Adrenal gland (tissue), 5 donors: ENCODE measurements around the gene ANO10.

Experiments used
- CTCF ChIP-seq, 6 experiments: fragments of 450-650 bp in 4 of 6; fragments of 200-600 bp in 2 of 6; sonication (generic) in 1 of 6; IDR thresholded peaks; 1 replicate in 5 of 6; 2 replicates in 1 of 6; pipeline versions ENCODE4 v1.5.1 to v1.8.0; 2016 to 2021; ENCODE audit warnings: antibody characterized with exemption in 6 of 6, mild to moderate bottlenecking in 2 of 6, moderate library complexity in 1 of 6
- POLR2A ChIP-seq, 2 donors: fragments of 450-650 bp; IDR thresholded peaks; one replicate each; pipeline ENCODE4 v1.6.1; 2017; ENCODE audit warnings: antibody characterized with exemption in 2 of 2, mild to moderate bottlenecking in 2 of 2, moderate library complexity in 1 of 2
- donor health status: DM: no; HTN: no; CAD: no.

- no peak for TF ChIP-seq POLR2A (IDR thresholded peaks at IDR 0.05)
- no peak for TF ChIP-seq CTCF (IDR thresholded peaks at IDR 0.05)
These were observed 84.6 kb downstream of the ANO10 start for GRCh38 chr3:43537225-43537624.
